Right renal cortex interstitium (tissue), 3 donors: ENCODE data around the gene ACOT13. TPM values are rescaled to one million over a fixed set of nuclear protein-coding genes. Genes with fewer than 3 reads are reported as not detected.
A peak's percentile ranks its signal among the peaks of the same experiment; 100 is the strongest.
"Not testable (repeated sequence)": the region's sequence is repeated elsewhere in the genome, so short reads cannot be mapped to it uniquely, and the experiment has no call there.

ENCODE experiments used
- DNase-seq, 3 donors: peaks; one replicate each; pipeline ENCODE4 v3.0.0-alpha.2; 2013; ENCODE audit warnings: low read depth in 3 of 3, low spot score in 2 of 3
- polyA plus RNA-seq, 3 donors: library from polyadenylated mRNA; unstranded; fragments of 120-200 nt; gene quantifications; one replicate each; pipeline ENCODE4 v1.2.1, GENCODE V29; 2013; ENCODE audit not compliant: insufficient read length in 3 of 3

Gene ACOT13
- polyA plus RNA-seq, 3 donors: 42.4 to 47.4 (median 45.1) TPM

DNA sequence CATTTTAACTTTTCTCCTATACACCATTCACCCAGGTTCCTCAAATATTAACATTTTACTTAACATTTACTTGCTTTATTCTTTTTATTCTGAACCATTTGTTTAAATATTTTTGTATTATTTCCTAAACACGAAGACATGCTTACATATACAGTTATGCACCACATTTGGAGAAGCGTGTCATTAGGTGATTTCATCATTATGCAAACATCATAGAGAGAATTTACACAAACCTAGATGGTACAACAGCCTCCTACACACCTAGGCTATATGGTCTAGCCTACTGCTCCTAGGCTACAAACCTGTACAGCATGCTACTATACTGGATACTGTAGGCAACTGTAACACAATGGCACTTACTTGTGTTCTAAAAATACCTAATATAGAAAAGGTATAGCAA lies 6.8 kb upstream of the ACOT13 start:
- no peak for DNase-seq

DNA sequence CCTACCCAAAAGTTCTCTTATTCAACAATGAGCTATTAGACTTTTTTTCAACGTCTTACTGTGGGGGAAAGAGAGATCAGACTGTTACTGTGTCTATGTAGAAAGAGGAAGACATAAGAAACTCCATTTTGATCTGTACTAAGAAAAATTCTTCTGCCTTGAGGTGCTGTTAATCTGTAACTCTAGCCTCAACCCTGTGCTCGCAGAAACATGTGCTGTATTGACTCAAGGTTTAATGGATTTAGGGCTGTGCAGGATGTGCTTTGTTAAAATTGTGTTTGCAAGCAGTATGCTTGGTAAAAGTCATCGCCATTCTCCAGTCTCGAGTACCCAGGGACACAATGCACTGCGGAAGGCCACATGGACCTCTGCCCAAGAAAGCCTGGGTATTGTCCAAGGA lies 5.1 kb upstream of the ACOT13 start:
- not testable (repeated sequence) for DNase-seq

- no peak for DNase-seq
Measured at GRCh38 chr6:24662236-24662635, 4.6 kb upstream of the ACOT13 start.

GRCh38 chr6:24663189-24663588 lies 3.7 kb upstream of the ACOT13 start:
- no peak for DNase-seq

- no peak for DNase-seq
Measured at GRCh38 chr6:24664046-24664987, 2.6 kb upstream of the ACOT13 start.

DNA sequence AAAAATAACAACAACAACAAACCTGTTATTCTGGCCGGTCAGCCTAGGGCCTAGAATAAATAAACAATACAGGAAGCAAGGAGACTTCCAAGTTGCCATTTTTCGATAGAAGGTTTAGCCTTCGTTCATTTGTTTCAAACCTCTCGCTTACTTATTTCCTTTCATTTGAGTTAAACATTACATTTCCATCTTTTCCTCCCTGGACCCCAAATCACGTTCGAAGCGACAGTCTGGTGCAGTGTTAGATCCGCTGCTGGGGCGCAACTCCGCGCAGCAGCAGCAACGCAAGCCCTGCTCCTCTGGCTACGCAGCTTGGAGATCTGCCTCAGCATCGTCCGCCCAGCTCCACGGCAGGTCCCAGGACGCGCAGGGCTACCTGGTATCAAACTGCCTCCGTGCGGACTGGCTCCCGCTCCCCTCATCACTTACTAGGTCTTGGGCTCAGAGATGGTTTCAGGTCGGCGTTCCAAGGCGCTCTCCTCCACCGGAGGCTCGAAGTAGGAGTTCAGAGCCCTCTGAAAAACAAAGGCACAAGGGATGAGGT lies 708 bp upstream of the ACOT13 start:
- DNase-seq: peak in 2 of 3 donors; percentile 24 to 55

GRCh38 chr6:24667378-24667803 lies 514 bp downstream of the ACOT13 start:
- DNase-seq: peak in 1 of 3 donors; percentile 23

DNA sequence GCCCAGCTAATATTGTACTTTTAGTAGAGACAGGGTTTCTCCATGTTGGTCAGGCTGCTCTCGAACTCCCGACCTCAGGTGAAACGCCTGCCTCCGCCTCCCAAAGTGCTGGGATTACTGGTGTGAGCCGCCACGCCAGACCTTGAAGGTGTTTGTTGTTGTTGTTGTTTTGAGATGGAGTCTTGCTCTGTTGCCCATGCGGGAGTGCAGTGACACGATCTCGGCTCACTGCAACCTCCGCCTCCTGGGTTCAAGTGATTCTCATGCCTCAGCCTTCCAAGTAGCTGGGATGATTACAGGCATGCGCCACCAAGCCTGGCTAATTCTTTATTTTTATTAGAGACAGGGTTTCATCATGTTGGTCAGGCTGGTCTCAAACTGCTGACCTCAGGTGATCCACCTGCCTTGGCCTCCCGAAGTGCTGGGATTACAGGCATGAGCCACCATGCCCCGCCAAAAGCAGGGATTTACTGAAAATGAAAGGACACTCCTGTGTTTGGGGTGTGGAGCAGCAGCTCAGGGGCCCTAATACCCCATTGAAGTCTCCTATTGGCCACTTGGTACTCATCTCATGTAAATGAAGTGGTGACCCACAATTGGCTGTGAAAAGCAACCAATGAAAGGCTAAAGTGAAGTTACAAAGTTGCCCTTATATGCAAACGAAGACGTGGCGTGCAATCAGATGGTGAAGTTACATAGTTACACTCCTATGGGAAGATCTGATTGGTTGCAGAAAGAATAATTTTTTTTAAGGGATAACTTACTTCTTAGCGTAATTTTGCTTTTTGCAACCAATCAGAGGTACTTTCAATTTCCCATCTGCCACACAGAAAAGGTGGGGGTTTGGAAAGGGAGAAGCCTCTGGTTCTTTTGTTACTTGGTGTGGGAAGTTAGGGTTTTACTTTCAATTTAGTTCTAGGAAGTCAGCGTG lies 1.5 kb downstream of the ACOT13 start:
- not testable (repeated sequence) for DNase-seq

DNA sequence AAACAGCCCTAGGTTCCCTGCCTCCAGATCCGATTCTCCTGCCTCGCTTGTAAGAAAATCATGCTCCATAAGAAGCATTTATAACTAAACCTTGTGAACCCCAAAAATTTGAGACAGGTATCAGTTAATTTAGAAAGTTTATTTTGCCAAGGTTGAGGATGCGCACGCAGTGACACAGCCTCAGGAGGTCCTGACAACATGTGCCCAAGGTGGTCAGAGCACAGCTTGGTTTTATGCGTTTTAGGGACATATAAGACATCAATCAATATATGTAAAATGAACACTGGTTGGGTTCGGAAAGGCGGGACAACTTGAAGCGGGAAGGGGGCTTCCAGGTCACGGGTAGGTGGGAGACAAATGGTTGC lies 2.1 kb downstream of the ACOT13 start:
- DNase-seq: no peak

GRCh38 chr6:24670492-24670891 lies 3.6 kb downstream of the ACOT13 start:
- DNase-seq: not testable (repeated sequence)

DNA sequence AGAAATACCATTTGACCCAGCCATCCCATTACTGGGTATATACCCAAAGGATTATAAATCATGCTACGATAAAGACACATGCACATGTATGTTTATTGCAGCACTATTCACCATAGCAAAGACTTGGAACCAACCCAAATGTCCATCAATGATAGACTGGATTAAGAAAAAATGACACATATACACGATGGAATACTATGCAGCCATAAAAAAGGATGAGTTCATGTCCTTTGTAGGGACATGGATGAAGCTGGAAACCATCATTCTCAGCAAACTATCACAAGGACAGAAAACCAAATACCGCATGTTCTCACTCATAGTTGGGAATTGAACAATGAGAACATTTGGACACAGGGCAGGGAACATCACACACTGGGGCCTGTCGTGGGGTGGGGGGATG lies 4.2 kb downstream of the ACOT13 start:
- not testable (repeated sequence) for DNase-seq

DNA sequence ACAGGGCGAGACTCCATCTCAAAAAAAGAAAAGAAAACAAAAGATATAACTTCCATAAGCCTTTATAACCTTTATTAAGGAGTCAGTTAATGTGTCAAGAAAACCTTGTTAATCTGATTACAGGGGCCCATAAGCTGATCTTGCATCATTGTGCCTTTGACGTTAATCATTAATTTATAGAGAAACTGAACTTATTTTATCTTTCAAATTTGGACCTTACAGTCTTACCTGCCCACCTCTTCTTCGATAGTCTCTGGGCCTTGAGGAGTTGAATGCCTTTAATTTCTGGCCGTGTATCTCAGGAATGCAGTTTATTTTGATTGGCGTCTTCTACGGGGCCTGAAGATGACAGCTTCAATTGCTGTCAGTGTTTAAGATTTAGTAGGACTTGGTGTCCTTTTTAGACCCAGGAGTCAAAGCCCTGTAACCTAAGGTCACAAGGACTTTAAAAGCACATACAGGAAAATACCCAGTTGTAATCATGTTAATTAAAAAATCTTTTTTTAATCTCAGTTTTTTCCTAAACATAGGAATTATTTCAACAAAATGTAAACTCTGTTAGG lies 5.8 kb downstream of the ACOT13 start:
- DNase-seq: no peak

DNA sequence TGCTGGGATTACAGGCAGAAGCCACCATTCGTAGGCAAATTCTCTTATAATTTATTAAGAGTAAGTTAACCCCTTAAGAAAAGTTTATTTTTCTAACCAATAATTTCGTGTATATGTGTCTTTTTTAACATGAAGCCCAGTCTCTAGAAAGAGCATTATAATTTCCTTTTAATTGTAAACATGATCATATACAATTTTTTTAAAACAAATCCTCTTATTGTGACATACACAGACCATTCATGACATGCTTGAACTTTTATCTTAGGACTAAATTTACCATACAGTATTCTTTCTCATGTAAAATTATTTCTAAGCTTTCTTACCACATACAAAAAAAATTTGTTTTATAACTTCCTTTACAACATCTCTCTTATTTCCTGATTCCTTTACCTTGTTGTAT lies 6.7 kb downstream of the ACOT13 start:
- DNase-seq: no peak

DNA sequence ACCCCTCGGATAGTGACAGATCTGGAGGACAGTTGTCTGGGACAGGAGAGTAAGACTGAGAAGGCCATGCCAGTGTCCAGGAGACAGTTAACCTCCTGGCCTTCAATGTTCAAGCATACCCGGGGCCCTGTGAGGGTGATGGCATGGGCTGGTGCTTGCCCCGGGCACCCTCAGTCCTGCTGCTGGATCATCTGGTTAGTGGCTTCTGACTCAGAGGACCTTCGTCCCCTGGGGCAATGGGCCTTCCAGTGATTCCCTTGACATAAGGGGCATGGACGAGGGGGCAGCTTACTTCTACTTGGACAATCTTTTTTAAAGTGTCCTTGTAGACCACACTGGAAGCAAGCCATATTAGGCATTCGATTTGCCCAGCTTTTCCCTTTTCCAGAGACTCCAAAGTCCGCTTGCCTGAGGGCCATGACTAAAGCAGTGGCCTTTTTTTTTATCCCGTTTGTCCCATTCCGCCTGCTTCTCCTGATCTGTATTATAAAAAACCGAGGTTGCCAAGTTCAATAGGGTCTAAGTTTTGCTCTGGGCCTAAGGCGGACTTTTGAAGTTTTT lies 12.0 kb downstream of the ACOT13 start:
- not testable (repeated sequence) for DNase-seq

DNA sequence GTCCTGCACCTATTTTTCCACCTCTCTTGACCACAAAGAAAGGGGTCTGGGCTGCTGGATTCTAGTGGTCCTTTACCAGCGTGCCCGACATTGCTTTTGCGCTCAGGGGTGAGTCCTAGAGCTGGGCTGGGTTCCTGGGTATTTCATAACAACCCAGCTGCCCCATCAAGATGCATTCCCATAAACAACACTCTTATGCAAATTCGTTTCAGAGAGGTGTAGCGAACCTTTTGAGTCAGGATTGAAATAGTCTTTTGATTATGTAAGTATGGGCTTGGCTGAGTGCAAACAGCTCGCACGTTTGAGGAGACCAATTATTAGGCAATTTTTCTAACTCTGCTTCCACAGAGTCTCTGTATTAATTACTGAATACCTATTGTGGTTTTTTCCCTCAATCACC lies 13.7 kb downstream of the ACOT13 start:
- no peak for DNase-seq

GRCh38 chr6:24683297-24684296 lies 16.7 kb downstream of the ACOT13 start:
- DNase-seq: no peak

- no peak for DNase-seq
Measured at GRCh38 chr6:24686408-24686807, 19.5 kb downstream of the ACOT13 start.

DNA sequence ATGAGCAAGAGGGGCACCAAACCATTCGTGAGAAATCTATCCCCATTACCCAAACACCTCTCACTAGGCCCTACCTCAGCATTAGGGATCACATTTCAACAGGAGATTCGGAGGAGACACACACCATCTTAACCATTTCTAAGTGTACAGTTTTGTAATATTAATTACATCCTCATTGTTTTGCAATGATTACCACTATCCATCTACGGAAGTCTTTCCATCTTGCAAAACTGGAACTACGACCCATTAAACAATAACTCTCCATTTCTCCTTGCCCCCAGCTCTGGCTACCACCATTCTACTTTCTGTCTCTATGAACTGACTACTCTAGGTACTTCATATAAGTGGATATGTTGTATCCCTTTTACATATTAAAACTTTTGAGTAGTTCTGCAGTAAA lies 20.1 kb downstream of the ACOT13 start:
- DNase-seq: no peak

GRCh38 chr6:24689964-24690363 lies 23.1 kb downstream of the ACOT13 start:
- no peak for DNase-seq
